Measurements from ENCODE around the gene CSNK1G1.
A peak's percentile ranks its signal among the peaks of the same experiment; 100 is the strongest.

Gene CSNK1G1

GRCh38 chr15:64249883-64250575 is 105.9 kb downstream of the CSNK1G1 start:
- no peak for TF ChIP-seq ZNF274 (IDR thresholded peaks at IDR 0.05; ENCODE audit: low read depth, low read length)
- no peak overlapping the region for H3K4me3 ChIP-seq (ENCODE audit: low read length)

GRCh38 chr15:64249406-64249805 is 106.6 kb downstream of the CSNK1G1 start:
- no peak overlapping the region for H3K4me3 ChIP-seq (ENCODE audit: low read length)
- TF ChIP-seq ZNF274 (IDR thresholded peaks at IDR 0.05; ENCODE audit: low read depth, low read length): no peak

GRCh38 chr15:64247906-64248541 is 107.9 kb downstream of the CSNK1G1 start:
- no peak for TF ChIP-seq ZNF274 (IDR thresholded peaks at IDR 0.05; ENCODE audit: low read depth, low read length)
- H3K4me3 ChIP-seq (ENCODE audit: low read length): no peak overlapping the region

- TF ChIP-seq ZNF274 (IDR thresholded peaks at IDR 0.05; ENCODE audit: low read depth, low read length): no peak
- H3K4me3 ChIP-seq (ENCODE audit: low read length): no peak overlapping the region; the same call in 1 of the 2 replicates
Measured at GRCh38 chr15:64247535-64247905, 108.5 kb downstream of the CSNK1G1 start.

GRCh38 chr15:64246364-64247189 is 109.4 kb downstream of the CSNK1G1 start:
- no peak for TF ChIP-seq ZNF274 (IDR thresholded peaks at IDR 0.05; ENCODE audit: low read depth, low read length)
- H3K4me3 ChIP-seq (ENCODE audit: low read length): peak overlapping the region; percentile 14

- H3K4me3 ChIP-seq (ENCODE audit: low read length): no peak overlapping the region
- no peak for TF ChIP-seq ZNF274 (IDR thresholded peaks at IDR 0.05; ENCODE audit: low read depth, low read length)
Measured at GRCh38 chr15:64245405-64245804, 110.6 kb downstream of the CSNK1G1 start.

- no peak for TF ChIP-seq ZNF274 (IDR thresholded peaks at IDR 0.05; ENCODE audit: low read depth, low read length)
- H3K4me3 ChIP-seq (ENCODE audit: low read length): no peak overlapping the region
Measured at GRCh38 chr15:64237677-64238076, 118.3 kb downstream of the CSNK1G1 start.

- H3K4me3 ChIP-seq (ENCODE audit: low read length): no peak overlapping the region
- TF ChIP-seq ZNF274 (IDR thresholded peaks at IDR 0.05; ENCODE audit: low read depth, low read length): no peak
Measured at GRCh38 chr15:64236156-64236894, 119.6 kb downstream of the CSNK1G1 start.

GRCh38 chr15:64235552-64235951 is 120.4 kb downstream of the CSNK1G1 start:
- H3K4me3 ChIP-seq (ENCODE audit: low read length): no peak overlapping the region

GRCh38 chr15:64233299-64233698 is 122.7 kb downstream of the CSNK1G1 start:
- no peak overlapping the region for H3K4me3 ChIP-seq (ENCODE audit: low read length)
- TF ChIP-seq ZNF274 (IDR thresholded peaks at IDR 0.05; ENCODE audit: low read depth, low read length): no peak

More at GRCh38 chr15:64235552-64235951, 120.4 kb downstream of the CSNK1G1 start:
- TF ChIP-seq ZNF274 (IDR thresholded peaks at IDR 0.05; ENCODE audit: low read depth, low read length): no peak

- no peak overlapping the region for H3K4me3 ChIP-seq (ENCODE audit: low read length)
- TF ChIP-seq ZNF274 (IDR thresholded peaks at IDR 0.05; ENCODE audit: low read depth, low read length): no peak
Measured at GRCh38 chr15:64232400-64232799, 123.6 kb downstream of the CSNK1G1 start.

GRCh38 chr15:64229129-64229724 is 126.7 kb downstream of the CSNK1G1 start:
- no peak for TF ChIP-seq ZNF274 (IDR thresholded peaks at IDR 0.05; ENCODE audit: low read depth, low read length)
- H3K4me3 ChIP-seq (ENCODE audit: low read length): no peak overlapping the region

GRCh38 chr15:64225804-64226203 is 130.2 kb downstream of the CSNK1G1 start:
- TF ChIP-seq ZNF274 (IDR thresholded peaks at IDR 0.05; ENCODE audit: low read depth, low read length): no peak
- no peak overlapping the region for H3K4me3 ChIP-seq (ENCODE audit: low read length)

- H3K4me3 ChIP-seq (ENCODE audit: low read length): no peak overlapping the region
- no peak for TF ChIP-seq ZNF274 (IDR thresholded peaks at IDR 0.05; ENCODE audit: low read depth, low read length)
Measured at GRCh38 chr15:64224511-64224910, 131.5 kb downstream of the CSNK1G1 start.
